Lung (tissue), 12 donors: ENCODE data around the gene ADCY5. TPM values are rescaled to one million over a fixed set of nuclear protein-coding genes. Genes with fewer than 3 reads are reported as not detected.
A peak's percentile ranks its signal among the peaks of the same experiment; 100 is the strongest.

ENCODE experiments used
- ATAC-seq: fragments of 200-7000 bp; cut with Tn5 transposase; one replicate; pipeline ENCODE4 v1.9.1; 2020; ENCODE audit warnings: moderate number of reproducible peaks; ENCODE audit not compliant: insufficient read depth, low FRiP score
- DNase-seq, 3 donors: peaks; one replicate each; pipeline ENCODE4 v3.0.0-alpha.2; 2013 to 2017
- H3K27ac ChIP-seq, 2 donors: one replicate each; pipeline ENCODE4 v1.5.1; 2013; ENCODE audit warnings: mild to moderate bottlenecking in 2 of 2, moderate library complexity in 2 of 2, control low read depth in 1 of 2, inconsistent platforms in 1 of 2, low read depth in 1 of 2, low read length in 1 of 2
- H3K27me3 ChIP-seq, 3 donors: one replicate each; pipeline ENCODE4 v1.5.1; 2013; ENCODE audit warnings: low read length in 2 of 3; ENCODE audit not compliant: control insufficient read depth in 3 of 3, insufficient read depth in 3 of 3
- H3K36me3 ChIP-seq, 4 donors: one replicate each; pipeline ENCODE4 v1.5.1; 2013; ENCODE audit warnings: low read length in 4 of 4, mild to moderate bottlenecking in 1 of 4, moderate library complexity in 1 of 4; ENCODE audit not compliant: control insufficient read depth in 4 of 4, insufficient read depth in 4 of 4
- H3K4me1 ChIP-seq, 5 donors: one replicate each; pipeline ENCODE4 v1.5.1; 2013; ENCODE audit warnings: low read length in 5 of 5, mild to moderate bottlenecking in 2 of 5, moderate library complexity in 1 of 5; ENCODE audit not compliant: control insufficient read depth in 5 of 5, insufficient read depth in 5 of 5
- H3K4me3 ChIP-seq: one replicate; pipeline ENCODE4 v1.5.1; 2013; ENCODE audit warnings: mild to moderate bottlenecking, control low read depth, moderate library complexity
- H3K9ac ChIP-seq, 2 donors: one replicate each; pipeline ENCODE4 v1.5.1; 2013; ENCODE audit warnings: low read length in 2 of 2, control low read depth in 1 of 2; ENCODE audit not compliant: insufficient read depth in 1 of 2
- H3K9me3 ChIP-seq, 4 donors: one replicate each; pipeline ENCODE4 v1.5.1; 2013; ENCODE audit warnings: low read length in 3 of 4, mild to moderate bottlenecking in 1 of 4, moderate library complexity in 1 of 4; ENCODE audit not compliant: control insufficient read depth in 4 of 4, insufficient read depth in 3 of 4
- CTCF ChIP-seq: IDR thresholded peaks from 2 replicates; pipeline ENCODE4 v1.5.1; 2012; ENCODE audit warnings: mild to moderate bottlenecking; ENCODE audit errors: control extremely low read depth, extremely low read depth
- WGBS, 2 donors: extraction: QIAGEN DNeasy Blood & Tissue Kit; methylation state at CpG; one replicate each; pipeline ENCODE4 v1.1.7; 2013; 5-methylcytosine and 5-hydroxymethylcytosine counted together
- polyA plus RNA-seq, 2 donors: library from polyadenylated mRNA; stranded (reverse); fragments of 200-250 nt; gene quantifications; one replicate each; pipeline ENCODE4 v1.2.1, GENCODE V29; 2013
- total RNA-seq, 2 donors: library from RNA; depleted of rRNA in 1 of 2; stranded (reverse); fragments of >200 nt in 1 of 2; gene quantifications; one replicate each; pipeline ENCODE4 v1.2.1, GENCODE V29; 2014 to 2021
- donor health status: control.
- donor health status: control.
- donor health status: Bipolar disorder and iron deficiency.
- donor health status: healthy.
- donor health status: DM: yes; HTN: yes; CAD: no.

ADCY5 gene
- total and polyA plus RNA-seq, 4 donors, result 1.2 to 8.4 (median 2.4) TPM

GRCh38 chr3:123444744-123445143 is 4.1 kb downstream of the ADCY5 start:
- peaks cover 0 to 4% (median 0%) of the 10 kb centered on the region in 4 donors for H3K9me3 ChIP-seq
- WGBS, 2 donors, result 64 to 67% methylated on average over 1 of the region's 1 CpG
- H3K27me3 ChIP-seq, result peaks cover 0 to 13% (median 2%) of the 10 kb centered on the region in 3 donors
- no peak for DNase-seq
- peaks cover 0 to 24% (median 6%) of the 10 kb centered on the region in 5 donors for H3K4me1 ChIP-seq
- no peak for TF ChIP-seq CTCF
- no peak overlapping the region for H3K4me3 ChIP-seq
- H3K27ac ChIP-seq, result peak overlapping the region in 1 of 2 donors; percentile 88
- no peak for ATAC-seq
- no peak overlapping the region for H3K9ac ChIP-seq
- no peaks in the 10 kb centered on the region for H3K36me3 ChIP-seq

GRCh38 chr3:123444023-123444422 is 4.9 kb downstream of the ADCY5 start:
- WGBS, 2 donors, result 61 to 73% methylated on average over 6 of the region's 6 CpGs
- ATAC-seq (no peak), DNase-seq (peak; percentile 46 to 64 (median 62))
- peaks cover 0 to 13% (median 2%) of the 10 kb centered on the region in 3 donors for H3K27me3 ChIP-seq
- H3K36me3 ChIP-seq, result no peaks in the 10 kb centered on the region
- peak overlapping the region in 1 of 2 donors; percentile 17 for H3K27ac ChIP-seq
- no peak for TF ChIP-seq CTCF
- H3K9ac ChIP-seq, result no peak overlapping the region
- H3K4me3 ChIP-seq, result no peak overlapping the region
- peaks cover 0 to 4% (median 0%) of the 10 kb centered on the region in 4 donors for H3K9me3 ChIP-seq
- peaks cover 0 to 24% (median 6%) of the 10 kb centered on the region in 5 donors for H3K4me1 ChIP-seq

- no peak overlapping the region for H3K9ac ChIP-seq
- H3K4me1 ChIP-seq, result peaks cover 0 to 24% (median 5%) of the 10 kb centered on the region in 5 donors
- no peak for TF ChIP-seq CTCF
- H3K4me3 ChIP-seq, result no peak overlapping the region
- DNase-seq (no peak), ATAC-seq (no peak)
- H3K27ac ChIP-seq, result peak overlapping the region in 1 of 2 donors; percentile 64
- no peaks in the 10 kb centered on the region for H3K36me3 ChIP-seq
- H3K27me3 ChIP-seq, result peaks cover 0 to 9% (median 0%) of the 10 kb centered on the region in 3 donors
- WGBS, 2 donors, result 86 to 94% methylated on average over 7 of the region's 7 CpGs
- H3K9me3 ChIP-seq, result peaks cover 0 to 4% (median 0%) of the 10 kb centered on the region in 4 donors
Measured at GRCh38 chr3:123442908-123443307, 6.0 kb downstream of the ADCY5 start.

DNA sequence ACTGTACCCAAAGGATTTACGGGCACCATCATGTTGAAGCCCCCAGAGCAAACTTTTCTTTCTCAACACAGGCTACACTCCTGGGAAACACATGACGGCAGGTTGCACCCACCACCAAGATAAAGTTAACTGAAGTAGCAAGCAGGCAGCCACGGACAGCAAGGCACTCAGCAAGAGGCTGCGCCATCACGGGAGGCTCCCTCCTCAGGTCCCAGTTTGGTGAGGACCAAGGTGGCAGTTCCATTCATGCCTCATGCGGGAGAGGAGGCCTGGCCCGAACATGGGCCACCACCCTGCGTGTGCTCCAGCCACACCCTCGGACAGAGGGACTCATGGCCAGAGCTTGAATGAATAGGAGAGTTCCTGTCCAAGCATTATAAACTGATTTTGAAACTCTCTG is 6.8 kb downstream of the ADCY5 start:
- Histone ChIP-seq H3K27me3 (peaks cover 0 to 4% (median 0%) of the 10 kb centered on the region in 3 donors), H3K4me3 (no peak overlapping the region), H3K4me1 (peaks cover 0 to 19% (median under 1%) of the 10 kb centered on the region in 5 donors), H3K9ac (no peak overlapping the region), H3K27ac (peak overlapping the region in 1 of 2 donors; percentile 64), H3K36me3 (no peaks in the 10 kb centered on the region), H3K9me3 (no peaks in the 10 kb centered on the region)
- no peak for TF ChIP-seq CTCF
- ATAC-seq (no peak), DNase-seq (no peak)
- WGBS, 2 donors, result 90 to 92% methylated on average over 9 of the region's 9 CpGs
